Iris pigment epithelial cell (primary cell): ENCODE measurements around the gene LAMA3.

Experiments
- DNase-seq: peaks from one replicate; pipeline ENCODE4 v3.0.0-alpha.2; 2011; ENCODE audit warnings: low read depth

Gene LAMA3

GRCh38 chr18:23853448-23854195, 164.4 kb downstream of the LAMA3 start:
- no peak for DNase-seq

- DNase-seq, result no peak
Observed at GRCh38 chr18:23855721-23856120, 166.5 kb downstream of the LAMA3 start.

GRCh38 chr18:23856466-23857163, 167.4 kb downstream of the LAMA3 start:
- DNase-seq, result peak; percentile 24

GRCh38 chr18:23857164-23857552, 167.9 kb downstream of the LAMA3 start:
- no peak for DNase-seq

- peak; percentile 79 for DNase-seq
Observed at GRCh38 chr18:23857756-23858155, 168.5 kb downstream of the LAMA3 start.

GRCh38 chr18:23859466-23860336, 170.4 kb downstream of the LAMA3 start:
- no peak for DNase-seq

GRCh38 chr18:23861326-23861725, 172.1 kb downstream of the LAMA3 start:
- DNase-seq, result no peak

GRCh38 chr18:23861805-23862470, 172.7 kb downstream of the LAMA3 start:
- peak; percentile 89 for DNase-seq

GRCh38 chr18:23864624-23865023, 175.4 kb downstream of the LAMA3 start:
- DNase-seq, result no peak

- no peak for DNase-seq
Observed at GRCh38 chr18:23867006-23867405, 177.8 kb downstream of the LAMA3 start.

GRCh38 chr18:23868136-23868785, 179.0 kb downstream of the LAMA3 start:
- DNase-seq, result no peak

GRCh38 chr18:23870676-23871380, 181.6 kb downstream of the LAMA3 start:
- no peak for DNase-seq

GRCh38 chr18:23871410-23871809, 182.2 kb downstream of the LAMA3 start:
- no peak for DNase-seq

- no peak for DNase-seq
Observed at GRCh38 chr18:23872701-23873550, 183.7 kb downstream of the LAMA3 start.

- DNase-seq, result no peak
Observed at GRCh38 chr18:23875966-23876895, 187.0 kb downstream of the LAMA3 start.

GRCh38 chr18:23876921-23877320, 187.7 kb downstream of the LAMA3 start:
- DNase-seq, result no peak

GRCh38 chr18:23877371-23877770, 188.1 kb downstream of the LAMA3 start:
- DNase-seq, result no peak

GRCh38 chr18:23878336-23878900, 189.2 kb downstream of the LAMA3 start:
- no peak for DNase-seq
